Gastrocnemius medialis (tissue), 4 donors: ENCODE results near the gene ANKRD65.

ENCODE experiments used
- CTCF ChIP-seq, 5 experiments: fragments of 450-650 bp in 3 of 5; fragments of 200-600 bp in 2 of 5; sonication (generic) in 2 of 5; IDR thresholded peaks in 4 of 5; conservative IDR thresholded peaks in 1 of 5; 1 replicate in 4 of 5; 2 replicates in 1 of 5; pipeline ENCODE4 v1.5.1; 2016 to 2019; ENCODE audit warnings: antibody characterized with exemption in 5 of 5, mild to moderate bottlenecking in 3 of 5, moderate library complexity in 3 of 5
- POLR2A ChIP-seq, 2 donors: fragments of 450-650 bp; IDR thresholded peaks; one replicate each; pipeline ENCODE4 v1.6.1; 2017; ENCODE audit warnings: antibody characterized with exemption in 2 of 2, mild to moderate bottlenecking in 2 of 2, moderate library complexity in 2 of 2

- TF ChIP-seq CTCF (IDR thresholded peaks at IDR 0.05 in 4 of 5, conservative IDR thresholded peaks at IDR 0.05 in 1 of 5) (no peak), POLR2A (IDR thresholded peaks at IDR 0.05) (no peak)
Observed at GRCh38 chr1:1430992-1431844, 10.1 kb upstream of the ANKRD65 start.
